CD4-positive, alpha-beta memory T cell (primary cell): Measurements from ENCODE around the gene AHDC1. TPM values are rescaled to one million over a fixed set of nuclear protein-coding genes. Genes with fewer than 3 reads are reported as not detected.

Experiments
- CTCF ChIA-PET: fragments of 350-600 bp; sonication (Branson Sonifier 250); formaldehyde crosslinking; loops from one replicate; lab custom pipeline; 2021; ENCODE audit warnings: inconsistent platforms; ENCODE audit not compliant: partially characterized antibody; lab: Charles Lee
- POLR2A ChIA-PET: fragments of 350-600 bp; sonication (Branson Sonifier 250); formaldehyde crosslinking; loops from one replicate; lab custom pipeline; 2021; ENCODE audit not compliant: partially characterized antibody; lab: Charles Lee
- DNase-seq, 5 donors: peaks; one replicate each; pipeline versions ENCODE4 v3.0.0 to v3.0.0-alpha.2; 2020 to 2022; ENCODE audit warnings: mixed read lengths in 1 of 5
- H3K27ac ChIP-seq: one replicate; pipeline ENCODE4 v1.7.0; 2013; ENCODE audit warnings: low read depth, low read length
- H3K27me3 ChIP-seq: 2 replicates; pipeline ENCODE4 v1.7.0; 2013; ENCODE audit warnings: mild to moderate bottlenecking, low read length, moderate library complexity; ENCODE audit not compliant: insufficient read depth
- H3K36me3 ChIP-seq: 2 replicates; pipeline ENCODE4 v1.7.0; 2013; ENCODE audit warnings: mild to moderate bottlenecking, low read length, moderate library complexity; ENCODE audit not compliant: insufficient read depth
- H3K4me1 ChIP-seq: 2 replicates; pipeline ENCODE4 v1.7.0; 2013; ENCODE audit warnings: mild to moderate bottlenecking, low read length, moderate library complexity; ENCODE audit not compliant: insufficient read depth
- H3K4me3 ChIP-seq, 2 donors: one replicate each; pipeline ENCODE4 v1.7.0; 2013; ENCODE audit warnings: low read length in 2 of 2, mild to moderate bottlenecking in 1 of 2
- H3K9me3 ChIP-seq, 2 donors: one replicate each; pipeline ENCODE4 v1.7.0; 2013; ENCODE audit warnings: low read length in 2 of 2, control low read depth in 1 of 2; ENCODE audit not compliant: control insufficient read depth in 1 of 2
- H3K27ac Mint-ChIP-seq, 7 donors: one replicate each; pipeline ENCODE4 v1.8.0; 2020 to 2021; ENCODE audit warnings: mixed read lengths in 7 of 7, mild to moderate bottlenecking in 6 of 7, inconsistent platforms in 3 of 7, moderate library complexity in 3 of 7
- H3K27me3 Mint-ChIP-seq, 2 donors: one replicate each; pipeline ENCODE4 v1.8.0; 2020 to 2021; ENCODE audit warnings: mixed read lengths in 2 of 2
- H3K36me3 Mint-ChIP-seq, 2 donors: one replicate each; pipeline ENCODE4 v1.8.0; 2020 to 2021; ENCODE audit warnings: mixed read lengths in 2 of 2, inconsistent platforms in 1 of 2, mild to moderate bottlenecking in 1 of 2
- H3K4me1 Mint-ChIP-seq, 4 donors: one replicate each; pipeline ENCODE4 v1.8.0; 2020 to 2021; ENCODE audit warnings: mixed read lengths in 4 of 4, mild to moderate bottlenecking in 1 of 4
- H3K4me3 Mint-ChIP-seq, 8 donors: one replicate each; pipeline ENCODE4 v1.8.0; 2020 to 2021; ENCODE audit warnings: mixed read lengths in 8 of 8, mild to moderate bottlenecking in 7 of 8, moderate library complexity in 6 of 8, inconsistent platforms in 3 of 8
- H3K9me3 Mint-ChIP-seq, 8 donors: one replicate each; pipeline ENCODE4 v1.8.0; 2020 to 2021; ENCODE audit warnings: mixed read lengths in 8 of 8, mild to moderate bottlenecking in 5 of 8, inconsistent platforms in 3 of 8, moderate library complexity in 1 of 8
- intact Hi-C: fragments of 100-400 bp; cut with micrococcal nuclease; formaldehyde crosslinking; loops from one replicate; pipeline ENCODE4 v1.15.1; 2023
- polyA plus RNA-seq, 2 donors: library from polyadenylated mRNA; unstranded; fragments of 300-500 nt; fragmentation: Illumina TruSeq; gene quantifications; one replicate each; pipeline ENCODE4 v1.2.3, GENCODE V29; 2021
- total RNA-seq, 2 experiments: library from RNA; stranded (reverse); gene quantifications; one replicate each; pipeline ENCODE4 v1.2.3, GENCODE V29; 2021

AHDC1 gene
- total and polyA plus RNA-seq, 4 experiments from 2014 or later: 0.02 to 19.2 (median 10.0) TPM

- POLR2A ChIA-PET: no interaction called here
- Mint-ChIP-seq H3K4me3 (no peak overlapping the region), H3K27me3 (no peaks in the 10 kb centered on the region), H3K4me1 (peaks cover 11 to 23% (median 19%) of the 10 kb centered on the region in 4 donors), H3K27ac (no peak overlapping the region), H3K36me3 (no peaks in the 10 kb centered on the region), H3K9me3 (no peaks in the 10 kb centered on the region)
- no peak overlapping the region for H3K27ac ChIP-seq
- CTCF ChIA-PET: interaction anchor here (1.0 to 2.2 kb wide), 3 partner anchors 10 to 39 kb away, joined by 3 to 12 read pairs (median 7); no protein-coding TSS in a partner anchor
- H3K4me1 ChIP-seq: peaks cover 68% of the 10 kb centered on the region
- intact Hi-C loops: no loop called here
- H3K36me3 ChIP-seq: no peaks in the 10 kb centered on the region
- no peaks in the 10 kb centered on the region for H3K9me3 ChIP-seq
- H3K27me3 ChIP-seq: no peaks in the 10 kb centered on the region
- H3K4me3 ChIP-seq: no peak overlapping the region
- no peak for DNase-seq
Observed at GRCh38 chr1:27595597-27595996, 8.3 kb downstream of the AHDC1 start.

- ChIA-PET POLR2A (no interaction called here), CTCF (interaction anchor here (1.0 to 2.2 kb wide), 3 partner anchors 11 to 38 kb away, joined by 3 to 12 read pairs (median 7); no protein-coding TSS in a partner anchor)
- Mint-ChIP-seq H3K9me3 (no peaks in the 10 kb centered on the region), H3K27ac (no peak overlapping the region), H3K4me3 (no peak overlapping the region), H3K4me1 (peaks cover 9 to 15% (median 13%) of the 10 kb centered on the region in 4 donors), H3K27me3 (no peaks in the 10 kb centered on the region), H3K36me3 (no peaks in the 10 kb centered on the region)
- Histone ChIP-seq H3K36me3 (no peaks in the 10 kb centered on the region), H3K4me1 (peaks cover 61% of the 10 kb centered on the region), H3K9me3 (no peaks in the 10 kb centered on the region), H3K4me3 (no peak overlapping the region), H3K27me3 (no peaks in the 10 kb centered on the region), H3K27ac (no peak overlapping the region)
- no peak for DNase-seq
- intact Hi-C loops: no loop called here
Observed at GRCh38 chr1:27594564-27595510, 9.1 kb downstream of the AHDC1 start.

- ChIA-PET POLR2A (no interaction called here), CTCF (no interaction called here)
- Histone ChIP-seq H3K36me3 (no peaks in the 10 kb centered on the region), H3K9me3 (no peaks in the 10 kb centered on the region), H3K4me3 (no peak overlapping the region), H3K4me1 (peaks cover 53% of the 10 kb centered on the region), H3K27ac (no peak overlapping the region), H3K27me3 (no peaks in the 10 kb centered on the region)
- DNase-seq: no peak
- Mint-ChIP-seq H3K36me3 (no peaks in the 10 kb centered on the region), H3K4me3 (peak overlapping the region in 1 of 8 donors; percentile 5), H3K4me1 (peaks cover 4 to 8% (median 6%) of the 10 kb centered on the region in 4 donors), H3K27me3 (no peaks in the 10 kb centered on the region), H3K9me3 (no peaks in the 10 kb centered on the region), H3K27ac (no peak overlapping the region)
- intact Hi-C loops: no loop called here
Observed at GRCh38 chr1:27593678-27594563, 10.0 kb downstream of the AHDC1 start.

- Mint-ChIP-seq H3K4me1 (peaks cover 0 to 5% (median 2%) of the 10 kb centered on the region in 4 donors), H3K36me3 (no peaks in the 10 kb centered on the region), H3K27ac (no peak overlapping the region), H3K27me3 (no peaks in the 10 kb centered on the region), H3K9me3 (no peaks in the 10 kb centered on the region), H3K4me3 (no peak overlapping the region)
- intact Hi-C loops: no loop called here
- Histone ChIP-seq H3K27ac (no peak overlapping the region), H3K36me3 (no peaks in the 10 kb centered on the region), H3K4me1 (peaks cover 45% of the 10 kb centered on the region), H3K4me3 (no peak overlapping the region), H3K9me3 (no peaks in the 10 kb centered on the region), H3K27me3 (no peaks in the 10 kb centered on the region)
- ChIA-PET POLR2A (no interaction called here), CTCF (no interaction called here)
- DNase-seq: no peak
Observed at GRCh38 chr1:27592931-27593677, 10.8 kb downstream of the AHDC1 start.

- CTCF ChIA-PET: interaction anchor here (3.1 kb wide), 1 partner anchor 24 kb away, joined by 9 read pairs; no protein-coding TSS in a partner anchor
- no peaks in the 10 kb centered on the region for H3K36me3 Mint-ChIP-seq
- H3K36me3 ChIP-seq: no peaks in the 10 kb centered on the region
- H3K27me3 ChIP-seq: no peaks in the 10 kb centered on the region
- H3K9me3 ChIP-seq: no peaks in the 10 kb centered on the region
- no peak overlapping the region for H3K27ac Mint-ChIP-seq
- no peak overlapping the region for H3K27ac ChIP-seq
- POLR2A ChIA-PET: no interaction called here
- no peak overlapping the region for H3K4me3 Mint-ChIP-seq
- no peaks in the 10 kb centered on the region for H3K4me1 Mint-ChIP-seq
- no peaks in the 10 kb centered on the region for H3K9me3 Mint-ChIP-seq
- no peak overlapping the region for H3K4me3 ChIP-seq
- H3K27me3 Mint-ChIP-seq: no peaks in the 10 kb centered on the region
- intact Hi-C loops: no loop called here
- no peak for DNase-seq
- H3K4me1 ChIP-seq: peaks cover 38% of the 10 kb centered on the region
Observed at GRCh38 chr1:27592232-27592930, 11.6 kb downstream of the AHDC1 start.

- H3K9me3 ChIP-seq: no peaks in the 10 kb centered on the region
- intact Hi-C loops: no loop called here
- ChIA-PET CTCF (interaction anchor here (0.5 to 3.1 kb wide), 3 partner anchors 15 to 429 kb away, joined by 3 to 9 read pairs (median 3); no protein-coding TSS in a partner anchor), POLR2A (no interaction called here)
- H3K27me3 ChIP-seq: no peaks in the 10 kb centered on the region
- no peak overlapping the region for H3K4me3 ChIP-seq
- peaks cover 30% of the 10 kb centered on the region for H3K4me1 ChIP-seq
- Mint-ChIP-seq H3K4me3 (no peak overlapping the region), H3K27me3 (no peaks in the 10 kb centered on the region), H3K36me3 (no peaks in the 10 kb centered on the region), H3K9me3 (no peaks in the 10 kb centered on the region), H3K4me1 (no peaks in the 10 kb centered on the region), H3K27ac (peak overlapping the region in 1 of 7 donors; percentile 41)
- DNase-seq: no peak
- no peak overlapping the region for H3K27ac ChIP-seq
- no peaks in the 10 kb centered on the region for H3K36me3 ChIP-seq
Observed at GRCh38 chr1:27591622-27592021, 12.3 kb downstream of the AHDC1 start.
